ENCODE measurements around the gene GTF2H4.

GTF2H4 gene

DNA sequence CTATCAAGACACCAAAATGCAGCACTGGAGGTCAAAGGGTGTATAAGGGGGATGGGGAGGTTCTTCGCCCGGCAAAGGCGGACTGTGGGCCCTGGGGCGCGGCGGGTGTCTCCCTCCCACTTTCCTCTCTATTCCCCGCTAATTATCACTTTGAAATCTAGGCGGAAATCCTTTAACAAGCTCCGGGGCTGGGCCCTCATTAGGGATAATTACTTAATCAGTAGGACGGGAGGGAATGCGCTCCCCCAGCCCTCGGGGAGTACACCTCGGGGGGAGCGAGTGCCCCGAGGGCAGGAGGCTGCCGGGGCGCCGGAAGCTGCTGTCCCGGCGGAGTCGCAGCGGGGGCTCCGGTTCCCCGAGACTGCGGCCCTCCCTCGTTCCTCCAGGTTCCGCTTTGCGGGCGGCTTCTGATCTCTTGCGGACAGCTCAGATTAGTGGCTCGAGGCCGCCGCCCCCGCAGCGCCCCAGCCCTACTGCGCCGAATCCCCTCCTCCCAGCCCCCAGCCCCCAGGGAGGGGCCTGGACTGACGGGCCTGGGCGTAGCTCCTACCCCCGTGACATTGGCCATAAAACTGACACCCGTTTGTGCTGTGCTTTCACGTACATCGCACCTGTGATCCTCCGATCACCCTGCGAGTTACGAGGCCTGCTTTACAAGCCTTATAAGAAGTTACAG lies 47.5 kb downstream of the GTF2H4 start:
- peak; percentile 53 for DNase-seq (ENCODE audit: low spot score)

DNA sequence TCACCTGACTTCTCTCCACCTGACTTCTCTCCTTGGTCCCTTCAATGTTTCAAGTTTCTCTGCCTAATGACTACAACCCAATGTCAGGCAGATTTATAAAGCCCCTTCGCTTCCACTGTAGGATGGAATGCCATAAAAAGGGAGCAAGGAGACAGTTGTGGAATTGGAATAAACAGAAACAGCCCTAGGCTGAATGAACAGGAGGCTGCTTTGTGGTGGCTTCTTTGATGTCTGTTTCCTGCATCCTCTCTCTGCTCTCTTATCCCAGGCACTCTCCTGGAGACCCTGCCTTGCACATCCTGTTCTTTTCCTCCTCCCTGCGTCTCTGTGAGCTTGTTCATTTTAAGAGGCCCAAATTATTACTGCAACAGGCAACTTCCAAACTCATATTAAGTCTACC lies 49.7 kb downstream of the GTF2H4 start:
- no peak for DNase-seq (ENCODE audit: low spot score)

DNA sequence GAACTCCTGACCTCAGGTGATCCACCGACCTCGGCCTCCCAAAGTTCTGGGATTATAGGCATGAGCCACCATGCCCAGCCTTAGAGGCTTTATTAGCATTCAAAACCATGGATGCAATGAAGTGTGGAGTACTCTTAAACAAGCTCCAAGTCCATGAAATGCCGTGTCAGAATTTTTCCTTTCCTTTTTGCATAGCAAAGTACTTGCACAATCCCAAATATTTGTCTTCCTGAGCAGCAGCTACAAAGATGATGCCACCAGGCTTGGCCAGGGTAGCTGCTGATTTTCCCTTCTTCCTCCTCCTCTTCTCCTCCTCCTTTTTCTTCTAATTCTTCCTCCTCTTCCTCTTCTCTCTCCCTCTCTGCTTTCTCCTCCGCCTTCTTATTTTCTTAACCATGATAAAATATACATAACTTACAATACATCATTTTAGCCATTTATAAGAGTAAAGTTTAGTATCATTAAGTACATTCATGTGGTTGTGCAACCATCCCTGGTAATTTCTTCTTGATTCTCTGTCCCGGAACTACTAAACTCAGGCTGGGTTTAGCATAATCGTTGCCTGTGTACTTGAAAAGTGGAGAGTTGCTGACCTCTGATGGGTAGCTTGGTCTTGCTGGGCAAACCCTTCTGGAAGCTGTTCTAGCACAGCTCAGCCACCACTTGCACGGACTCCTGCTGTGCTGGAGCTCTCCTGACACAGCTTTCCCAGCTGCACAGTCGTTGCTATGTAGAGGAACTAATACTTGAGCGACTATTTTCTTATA lies 53.1 kb downstream of the GTF2H4 start:
- no peak for DNase-seq (ENCODE audit: low spot score)

DNA sequence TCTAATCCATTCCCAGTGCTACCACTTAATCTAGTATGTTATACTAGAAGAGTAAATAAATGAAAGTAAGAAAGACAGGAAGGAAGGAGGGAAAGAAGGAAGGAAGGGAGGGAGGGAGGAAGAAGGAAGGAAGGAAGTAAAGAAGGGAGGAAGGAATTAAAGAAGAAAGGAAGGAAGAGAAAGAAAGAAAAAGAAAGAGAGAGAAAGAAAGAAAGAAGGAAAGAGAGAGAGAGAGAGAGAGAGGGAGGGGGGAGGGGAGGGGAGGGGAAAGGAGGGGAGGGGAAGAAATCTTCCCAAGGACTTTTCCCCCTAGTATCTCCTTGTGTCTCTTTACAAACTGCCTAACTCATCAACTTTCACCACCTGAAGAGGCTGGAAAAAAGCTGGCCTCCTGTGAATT lies 54.7 kb downstream of the GTF2H4 start:
- no peak for DNase-seq (ENCODE audit: low spot score)

DNA sequence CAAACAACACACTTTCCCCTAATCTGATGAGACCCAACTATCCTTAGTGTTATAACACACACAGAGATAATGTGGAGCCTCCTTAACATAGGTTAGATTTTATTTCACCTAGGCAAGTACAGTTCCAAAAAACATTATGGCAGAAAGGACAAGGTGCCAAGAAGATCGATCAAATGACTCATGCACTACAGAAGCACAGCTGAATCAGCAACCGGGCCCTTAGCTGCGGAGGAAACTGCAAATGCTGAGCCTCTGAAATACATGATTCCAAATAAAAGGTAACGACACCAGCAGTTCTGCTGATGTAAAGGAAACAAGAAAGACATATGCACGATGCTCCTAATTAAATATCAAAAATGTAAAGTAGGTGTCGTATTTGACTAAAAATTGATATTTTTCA lies 55.6 kb downstream of the GTF2H4 start:
- DNase-seq (ENCODE audit: low spot score) = no peak
